Liver (tissue), 3 donors: ENCODE data around the gene KRT6C.

ENCODE experiments used
- EGR1 ChIP-seq, 2 donors: IDR thresholded peaks; 2 replicates each; pipeline ENCODE4 v1.6.1; 2016 to 2018; ENCODE audit warnings: antibody characterized with exemption in 2 of 2, low read depth in 2 of 2
- GABPA ChIP-seq, 2 donors: IDR thresholded peaks in 1 of 2; conservative IDR thresholded peaks in 1 of 2; 2 replicates each; pipeline ENCODE4 v1.6.1; 2016; ENCODE audit warnings: antibody characterized with exemption in 2 of 2, mild to moderate bottlenecking in 1 of 2, moderate library complexity in 1 of 2
- HNF4A ChIP-seq, 2 donors: conservative IDR thresholded peaks; 2 replicates each; pipeline ENCODE4 v1.6.1; 2016; ENCODE audit warnings: antibody characterized with exemption in 2 of 2, mild to moderate bottlenecking in 2 of 2
- JUND ChIP-seq, 2 donors: IDR thresholded peaks; 2 replicates each; pipeline ENCODE4 v1.6.1; 2016; ENCODE audit warnings: antibody characterized with exemption in 2 of 2
- RAD21 ChIP-seq, 2 donors: IDR thresholded peaks; 2 replicates each; pipeline ENCODE4 v1.6.1; 2016; ENCODE audit warnings: antibody characterized with exemption in 2 of 2, mild to moderate bottlenecking in 2 of 2
- YY1 ChIP-seq: IDR thresholded peaks from 2 replicates; pipeline ENCODE4 v1.6.1; 2016; ENCODE audit warnings: antibody characterized with exemption, mild to moderate bottlenecking
- TF ChIP-seq, protein P1 (sequence below): fragments of 150-350 bp; IDR thresholded peaks from 2 replicates; pipeline ENCODE4 v1.5.1; 2017; ENCODE audit warnings: improper control_type of control experiment, low read depth, low read length; ENCODE audit not compliant: missing input control
- TF ChIP-seq, protein P2 (sequence below): IDR thresholded peaks from 2 replicates; pipeline ENCODE4 v1.6.1; 2016; ENCODE audit warnings: antibody characterized with exemption, mild to moderate bottlenecking
- TF ChIP-seq, protein P3 (sequence below): IDR thresholded peaks from 2 replicates; pipeline ENCODE4 v1.6.1; 2016; ENCODE audit warnings: antibody characterized with exemption
- TF ChIP-seq, protein P4 (sequence below): IDR thresholded peaks from 2 replicates; pipeline ENCODE4 v1.6.1; 2016; ENCODE audit warnings: antibody characterized with exemption
- donor health status: healthy.
- donor health status: healthy.

DNA sequence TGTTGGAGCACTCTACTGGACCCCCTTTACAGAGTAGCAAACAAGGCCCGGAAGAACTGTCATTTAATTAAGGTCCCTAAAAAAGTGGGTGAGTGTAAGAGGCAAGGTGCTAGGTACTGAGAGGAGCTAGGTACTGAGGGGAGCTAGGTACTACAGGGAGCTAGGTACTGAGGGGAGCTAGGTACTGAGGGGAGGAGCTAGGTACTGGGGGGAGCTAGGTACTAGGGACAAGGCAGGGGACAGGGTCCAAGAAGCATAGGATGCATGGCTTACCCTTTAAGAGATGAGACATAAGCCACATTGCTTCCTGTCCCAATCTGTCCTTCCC, 41.7 kb upstream of the KRT6C start:
- TF ChIP-seq, protein P1, sequence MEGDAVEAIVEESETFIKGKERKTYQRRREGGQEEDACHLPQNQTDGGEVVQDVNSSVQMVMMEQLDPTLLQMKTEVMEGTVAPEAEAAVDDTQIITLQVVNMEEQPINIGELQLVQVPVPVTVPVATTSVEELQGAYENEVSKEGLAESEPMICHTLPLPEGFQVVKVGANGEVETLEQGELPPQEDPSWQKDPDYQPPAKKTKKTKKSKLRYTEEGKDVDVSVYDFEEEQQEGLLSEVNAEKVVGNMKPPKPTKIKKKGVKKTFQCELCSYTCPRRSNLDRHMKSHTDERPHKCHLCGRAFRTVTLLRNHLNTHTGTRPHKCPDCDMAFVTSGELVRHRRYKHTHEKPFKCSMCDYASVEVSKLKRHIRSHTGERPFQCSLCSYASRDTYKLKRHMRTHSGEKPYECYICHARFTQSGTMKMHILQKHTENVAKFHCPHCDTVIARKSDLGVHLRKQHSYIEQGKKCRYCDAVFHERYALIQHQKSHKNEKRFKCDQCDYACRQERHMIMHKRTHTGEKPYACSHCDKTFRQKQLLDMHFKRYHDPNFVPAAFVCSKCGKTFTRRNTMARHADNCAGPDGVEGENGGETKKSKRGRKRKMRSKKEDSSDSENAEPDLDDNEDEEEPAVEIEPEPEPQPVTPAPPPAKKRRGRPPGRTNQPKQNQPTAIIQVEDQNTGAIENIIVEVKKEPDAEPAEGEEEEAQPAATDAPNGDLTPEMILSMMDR, result no peak
- TF ChIP-seq, protein P2, sequence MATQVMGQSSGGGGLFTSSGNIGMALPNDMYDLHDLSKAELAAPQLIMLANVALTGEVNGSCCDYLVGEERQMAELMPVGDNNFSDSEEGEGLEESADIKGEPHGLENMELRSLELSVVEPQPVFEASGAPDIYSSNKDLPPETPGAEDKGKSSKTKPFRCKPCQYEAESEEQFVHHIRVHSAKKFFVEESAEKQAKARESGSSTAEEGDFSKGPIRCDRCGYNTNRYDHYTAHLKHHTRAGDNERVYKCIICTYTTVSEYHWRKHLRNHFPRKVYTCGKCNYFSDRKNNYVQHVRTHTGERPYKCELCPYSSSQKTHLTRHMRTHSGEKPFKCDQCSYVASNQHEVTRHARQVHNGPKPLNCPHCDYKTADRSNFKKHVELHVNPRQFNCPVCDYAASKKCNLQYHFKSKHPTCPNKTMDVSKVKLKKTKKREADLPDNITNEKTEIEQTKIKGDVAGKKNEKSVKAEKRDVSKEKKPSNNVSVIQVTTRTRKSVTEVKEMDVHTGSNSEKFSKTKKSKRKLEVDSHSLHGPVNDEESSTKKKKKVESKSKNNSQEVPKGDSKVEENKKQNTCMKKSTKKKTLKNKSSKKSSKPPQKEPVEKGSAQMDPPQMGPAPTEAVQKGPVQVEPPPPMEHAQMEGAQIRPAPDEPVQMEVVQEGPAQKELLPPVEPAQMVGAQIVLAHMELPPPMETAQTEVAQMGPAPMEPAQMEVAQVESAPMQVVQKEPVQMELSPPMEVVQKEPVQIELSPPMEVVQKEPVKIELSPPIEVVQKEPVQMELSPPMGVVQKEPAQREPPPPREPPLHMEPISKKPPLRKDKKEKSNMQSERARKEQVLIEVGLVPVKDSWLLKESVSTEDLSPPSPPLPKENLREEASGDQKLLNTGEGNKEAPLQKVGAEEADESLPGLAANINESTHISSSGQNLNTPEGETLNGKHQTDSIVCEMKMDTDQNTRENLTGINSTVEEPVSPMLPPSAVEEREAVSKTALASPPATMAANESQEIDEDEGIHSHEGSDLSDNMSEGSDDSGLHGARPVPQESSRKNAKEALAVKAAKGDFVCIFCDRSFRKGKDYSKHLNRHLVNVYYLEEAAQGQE, result no peak
- TF ChIP-seq RAD21 (IDR thresholded peaks at IDR 0.05), result no peak
- no peak for TF ChIP-seq HNF4A (conservative IDR thresholded peaks at IDR 0.05)
- TF ChIP-seq EGR1 (IDR thresholded peaks at IDR 0.05; ENCODE audit: low read depth in 2 of 2), result no peak
- no peak for TF ChIP-seq JUND (IDR thresholded peaks at IDR 0.05)
- TF ChIP-seq, protein P3, sequence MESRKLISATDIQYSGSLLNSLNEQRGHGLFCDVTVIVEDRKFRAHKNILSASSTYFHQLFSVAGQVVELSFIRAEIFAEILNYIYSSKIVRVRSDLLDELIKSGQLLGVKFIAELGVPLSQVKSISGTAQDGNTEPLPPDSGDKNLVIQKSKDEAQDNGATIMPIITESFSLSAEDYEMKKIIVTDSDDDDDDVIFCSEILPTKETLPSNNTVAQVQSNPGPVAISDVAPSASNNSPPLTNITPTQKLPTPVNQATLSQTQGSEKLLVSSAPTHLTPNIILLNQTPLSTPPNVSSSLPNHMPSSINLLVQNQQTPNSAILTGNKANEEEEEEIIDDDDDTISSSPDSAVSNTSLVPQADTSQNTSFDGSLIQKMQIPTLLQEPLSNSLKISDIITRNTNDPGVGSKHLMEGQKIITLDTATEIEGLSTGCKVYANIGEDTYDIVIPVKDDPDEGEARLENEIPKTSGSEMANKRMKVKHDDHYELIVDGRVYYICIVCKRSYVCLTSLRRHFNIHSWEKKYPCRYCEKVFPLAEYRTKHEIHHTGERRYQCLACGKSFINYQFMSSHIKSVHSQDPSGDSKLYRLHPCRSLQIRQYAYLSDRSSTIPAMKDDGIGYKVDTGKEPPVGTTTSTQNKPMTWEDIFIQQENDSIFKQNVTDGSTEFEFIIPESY, result no peak
- no peak for TF ChIP-seq GABPA (IDR thresholded peaks at IDR 0.05 in 1 of 2, conservative IDR thresholded peaks at IDR 0.05 in 1 of 2)
- TF ChIP-seq, protein P4, sequence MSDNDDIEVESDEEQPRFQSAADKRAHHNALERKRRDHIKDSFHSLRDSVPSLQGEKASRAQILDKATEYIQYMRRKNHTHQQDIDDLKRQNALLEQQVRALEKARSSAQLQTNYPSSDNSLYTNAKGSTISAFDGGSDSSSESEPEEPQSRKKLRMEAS, result no peak
- no peak for TF ChIP-seq YY1
